ENCODE results near the gene PRSS36.

DNA sequence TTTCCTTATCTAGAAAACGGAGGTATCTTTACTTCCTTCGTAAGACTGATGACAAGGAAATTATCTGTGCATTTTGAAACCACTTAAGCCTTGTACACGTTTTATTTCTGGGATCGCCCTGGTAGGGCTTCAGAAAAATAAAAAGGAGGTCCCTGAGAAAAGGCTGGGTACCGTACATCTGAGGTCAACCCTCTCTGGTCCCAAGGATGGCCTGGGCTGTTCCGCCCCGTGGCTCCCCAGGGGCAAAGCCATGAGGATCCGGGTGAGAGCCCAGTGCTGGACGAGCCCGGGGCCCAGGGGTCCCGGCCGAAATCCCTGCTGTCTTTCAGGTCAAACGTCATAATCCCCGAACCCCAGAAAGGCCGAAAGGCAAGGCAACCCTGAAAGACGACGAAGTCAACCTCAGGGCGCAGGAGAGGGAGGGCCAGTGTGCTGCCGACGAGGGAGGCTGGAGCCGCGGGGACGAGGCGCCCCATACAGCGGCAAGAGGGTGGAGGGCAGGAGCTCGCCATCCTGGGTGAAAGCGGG lies 29.4 kb upstream of the PRSS36 start:
- TF ChIP-seq POLR2AphosphoS5 (IDR thresholded peaks at IDR 0.05; ENCODE audit: low read depth, low read length) (no peak), POLR2A (IDR thresholded peaks at IDR 0.05; ENCODE audit: low read depth, low read length) (no peak), TAF1 (IDR thresholded peaks at IDR 0.05; ENCODE audit: low read depth, low read length) (no peak; the same call in 1 of the 2 replicates)

All from GM12891 (cell line).